G401 (cell line): ENCODE data around the gene GPR35. TPM values are rescaled to one million over a fixed set of nuclear protein-coding genes. Genes with fewer than 3 reads are reported as not detected.

ENCODE experiments used
- DNase-seq: peaks from one replicate; pipeline ENCODE4 v3.0.0-alpha.2; 2015; ENCODE audit warnings: low spot score
- in situ Hi-C: cut with HindIII; loops from 2 replicates; pipeline ENCODE4 v1.10.0; 2016; ENCODE audit warnings: low sequenced_read_pairs, mixed read lengths
- total RNA-seq: library from RNA; depleted of rRNA; stranded (reverse); fragments of >200 nt; shearing (Covaris generic); gene quantifications from 2 replicates; pipeline ENCODE4 v1.2.3, GENCODE V29; 2014

GPR35 gene
- total RNA-seq, 1 experiment from 2014 or later, result not detected

DNA sequence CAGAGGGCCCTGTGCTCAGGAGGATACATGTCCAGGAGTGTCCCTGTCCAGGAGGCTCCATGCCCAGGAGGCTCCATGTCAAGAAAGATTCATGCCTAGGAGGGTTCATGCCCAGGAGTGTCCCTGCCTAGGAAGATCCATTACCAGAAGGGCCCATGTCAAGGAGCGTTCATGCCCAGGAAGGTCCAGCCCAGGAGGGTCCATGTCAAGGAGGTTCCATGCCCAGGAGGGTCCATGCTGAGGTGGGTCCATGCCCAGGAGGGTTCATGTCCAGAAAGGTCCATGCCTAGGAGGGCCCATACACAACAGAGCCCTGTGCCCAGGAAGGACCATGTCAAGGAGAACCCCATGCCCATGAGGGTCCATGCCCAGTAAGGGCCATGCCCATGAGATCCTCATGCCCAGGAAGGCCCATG lies 7.0 kb downstream of the GPR35 start:
- in situ Hi-C loops, result no loop called here
- no peak for DNase-seq

DNA sequence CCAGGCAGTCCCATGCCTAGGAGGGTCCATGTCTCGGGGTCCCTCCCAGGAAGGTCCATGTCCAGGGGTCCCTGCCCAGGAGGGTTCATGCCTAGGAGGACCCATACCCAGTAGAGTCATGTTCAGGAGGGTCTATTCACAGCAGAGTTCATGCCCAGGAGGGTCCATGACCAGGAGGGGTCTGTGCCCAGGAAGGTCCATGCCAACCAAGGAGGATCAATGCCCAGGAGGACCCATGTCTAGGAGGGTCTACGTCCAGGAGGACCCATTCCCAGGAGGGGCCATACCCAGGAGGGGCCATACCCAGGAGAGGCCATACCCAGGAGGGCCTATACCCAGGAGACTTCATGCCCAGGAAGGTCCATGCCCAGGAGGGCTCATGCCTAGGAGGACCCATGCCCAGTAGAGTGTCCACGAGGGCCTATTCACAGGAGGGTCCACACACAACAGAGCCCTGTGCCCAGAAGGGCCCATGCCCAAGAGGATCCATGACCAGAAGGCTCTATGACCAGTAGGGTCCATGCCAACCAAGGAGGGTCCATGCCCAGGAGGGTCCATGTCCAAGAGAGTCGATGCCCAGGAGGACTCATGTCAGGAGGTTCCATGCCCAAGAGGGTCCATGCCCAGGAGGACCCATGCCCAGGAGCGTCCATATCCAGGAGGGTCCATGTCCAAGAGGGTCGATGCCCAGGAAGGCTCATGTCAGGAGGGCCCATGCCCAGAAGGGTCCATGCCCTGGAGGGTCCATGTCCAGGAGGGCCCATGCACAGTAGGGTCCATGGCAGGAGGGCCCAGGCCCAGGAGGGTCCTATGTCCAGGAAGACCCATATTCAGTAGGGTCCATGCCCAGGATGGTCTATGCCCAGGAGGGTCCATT lies 10.1 kb downstream of the GPR35 start:
- DNase-seq, result no peak
- in situ Hi-C loops, result no loop called here

GRCh38 chr2:240635998-240636547 lies 10.8 kb downstream of the GPR35 start:
- DNase-seq, result no peak
- in situ Hi-C loops, result no loop called here

- in situ Hi-C loops, result no loop called here
- DNase-seq, result no peak
Observed at GRCh38 chr2:240636563-240637115, 11.4 kb downstream of the GPR35 start.

DNA sequence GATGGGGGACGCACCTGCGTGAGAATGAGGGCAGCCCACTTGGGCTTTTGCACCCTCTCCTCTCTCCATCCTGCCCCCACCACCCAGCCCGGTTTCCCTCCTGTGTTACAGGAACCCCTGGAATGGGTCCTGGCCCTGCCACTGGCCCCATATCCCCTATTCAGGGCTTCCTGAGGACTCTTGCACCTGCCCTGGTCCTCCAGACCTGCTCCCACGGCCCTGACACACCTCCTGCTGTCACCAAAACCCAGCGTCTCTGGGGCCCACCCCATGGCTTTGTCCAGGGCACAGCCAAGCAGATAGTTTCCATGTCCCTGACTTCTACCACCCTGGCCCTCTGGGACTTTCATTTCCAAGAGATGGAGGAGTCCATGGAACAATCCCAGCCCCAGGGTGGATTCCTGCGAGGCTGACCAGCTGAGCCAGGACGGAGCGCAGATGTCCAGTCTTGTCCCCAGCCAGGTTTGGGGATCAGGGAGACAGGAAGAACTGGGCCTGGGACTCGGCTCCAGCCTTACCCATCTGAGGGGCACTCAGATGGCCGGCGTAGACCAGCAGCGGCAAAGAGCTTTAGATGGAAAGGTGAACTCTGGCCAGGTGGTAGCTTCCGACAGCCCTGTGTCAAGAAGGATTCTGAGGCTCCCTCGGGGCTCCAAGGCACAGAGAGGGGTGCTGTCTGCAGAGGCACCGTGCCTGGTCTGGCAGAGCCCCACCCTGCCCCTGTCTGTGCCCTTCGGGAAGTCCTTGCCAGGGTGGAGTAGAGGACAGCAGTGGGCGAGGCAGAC lies 12.0 kb downstream of the GPR35 start:
- DNase-seq, result no peak
- in situ Hi-C loops, result no loop called here

- DNase-seq, result no peak
- in situ Hi-C loops, result no loop called here
Observed at GRCh38 chr2:240637901-240638345, 12.6 kb downstream of the GPR35 start.

GRCh38 chr2:240638512-240639160 lies 13.4 kb downstream of the GPR35 start:
- DNase-seq, result peak; percentile 21
- in situ Hi-C loops, result no loop called here

- in situ Hi-C loops, result no loop called here
- DNase-seq, result no peak
Observed at GRCh38 chr2:240639566-240639965, 14.3 kb downstream of the GPR35 start.

- in situ Hi-C loops, result no loop called here
- peak; percentile 8 for DNase-seq
Observed at GRCh38 chr2:240640939-240641338, 15.7 kb downstream of the GPR35 start.

GRCh38 chr2:240642061-240642805 lies 17.0 kb downstream of the GPR35 start:
- in situ Hi-C loops, result no loop called here
- DNase-seq, result no peak

DNA sequence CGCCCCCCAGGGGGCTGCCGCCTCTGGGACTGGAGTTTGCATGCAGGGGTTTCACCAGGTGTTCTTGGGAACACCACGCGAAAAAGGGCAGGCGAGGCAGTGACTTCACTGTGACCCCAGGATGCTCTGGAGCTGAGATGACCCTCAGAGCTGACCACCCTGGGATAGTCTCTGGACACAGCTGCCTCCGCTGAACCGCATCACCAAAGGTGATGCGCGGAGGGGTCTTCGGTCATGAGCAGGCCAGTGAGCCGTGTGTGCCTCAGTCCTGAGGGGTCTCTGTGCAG lies 17.5 kb downstream of the GPR35 start:
- in situ Hi-C loops, result no loop called here
- no peak for DNase-seq

GRCh38 chr2:240643093-240643810 lies 18.0 kb downstream of the GPR35 start:
- in situ Hi-C loops, result no loop called here
- DNase-seq, result no peak

GRCh38 chr2:240643811-240644150 lies 18.5 kb downstream of the GPR35 start:
- in situ Hi-C loops, result no loop called here
- no peak for DNase-seq

GRCh38 chr2:240644171-240644651 lies 18.9 kb downstream of the GPR35 start:
- in situ Hi-C loops, result no loop called here
- no peak for DNase-seq

GRCh38 chr2:240644859-240645301 lies 19.6 kb downstream of the GPR35 start:
- in situ Hi-C loops, result no loop called here
- no peak for DNase-seq

DNA sequence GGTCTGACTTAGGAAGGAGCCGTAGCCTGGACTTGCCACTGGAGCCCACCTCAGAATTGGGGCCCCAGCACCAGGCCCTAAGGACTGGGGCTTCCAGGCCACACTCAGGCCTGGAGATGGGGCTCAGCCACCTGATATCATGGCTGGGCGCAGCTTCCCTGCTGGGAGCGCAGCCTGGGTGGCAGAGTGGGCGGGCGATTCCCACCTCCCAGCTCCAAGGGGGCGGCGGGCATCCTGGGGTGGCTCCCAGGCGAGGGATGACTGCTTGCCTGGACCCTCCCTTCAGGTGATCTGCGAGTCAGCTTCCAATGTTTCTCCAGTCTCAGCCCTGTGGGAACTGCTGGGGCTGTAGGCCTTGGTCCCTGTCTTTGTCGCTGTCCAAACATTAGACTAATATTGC lies 20.1 kb downstream of the GPR35 start:
- in situ Hi-C loops, result no loop called here
- DNase-seq, result no peak

- in situ Hi-C loops, result no loop called here
- DNase-seq, result no peak
Observed at GRCh38 chr2:240645801-240646175, 20.5 kb downstream of the GPR35 start.
